ENCODE results near the gene CIAO2B.
"Not testable (repeated sequence)": the region's sequence is repeated elsewhere in the genome, so short reads cannot be mapped to it uniquely, and the experiment has no call there.

CIAO2B gene

DNA sequence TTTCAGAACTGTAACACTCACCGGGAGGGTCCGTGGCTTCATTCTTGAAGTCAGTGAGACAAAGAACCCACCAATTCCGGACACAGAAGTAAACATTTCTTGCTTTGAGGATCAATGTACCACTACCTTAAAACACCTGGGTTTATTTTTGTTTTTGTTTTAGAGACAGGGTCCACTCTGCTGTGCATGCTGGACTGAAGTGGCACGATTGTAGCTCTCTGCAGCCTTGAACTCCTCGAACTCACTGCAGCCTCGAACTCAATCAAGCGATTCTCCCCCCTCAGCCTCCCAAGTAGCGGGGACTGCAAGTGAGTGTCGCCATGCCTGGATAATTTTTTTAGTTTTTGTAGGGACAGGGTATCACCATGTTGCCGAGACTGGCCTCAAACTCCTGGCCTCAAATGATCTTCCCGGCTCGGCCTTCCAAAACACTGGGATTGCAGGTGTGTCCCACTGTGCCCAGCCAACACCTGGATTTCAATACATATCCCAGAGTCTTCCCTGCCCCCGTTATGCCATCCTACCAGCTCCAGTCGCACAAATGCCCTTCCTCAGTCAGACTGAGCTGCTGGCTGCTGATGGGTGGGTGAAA is 41.2 kb upstream of the CIAO2B start:
- ChIA-PET POLR2A (ENCODE audit: low non-redundant PET) (no interaction called here), CTCF (interaction anchor here (0.6 to 2.8 kb wide), 5 partner anchors 19 to 539 kb away, joined by 3 to 10 read pairs (median 4); no protein-coding TSS in a partner anchor)
- no peak overlapping the region; the same call in 1 of the 2 replicates for H3K27ac ChIP-seq
- TF ChIP-seq CTCF (conservative IDR thresholded peaks at IDR 0.05; ENCODE audit: low read depth), result no peak
- DNase-seq (ENCODE audit: low spot score), result no peak

GRCh38 chr16:66974932-66975246 is 40.7 kb upstream of the CIAO2B start:
- CTCF ChIA-PET, result interaction anchor here (0.7 kb wide), 1 partner anchor 540 kb away, joined by 3 read pairs; no protein-coding TSS in a partner anchor
- POLR2A ChIA-PET (ENCODE audit: low non-redundant PET); H3K27ac ChIP-seq; DNase-seq (ENCODE audit: low spot score): not testable (repeated sequence)

DNA sequence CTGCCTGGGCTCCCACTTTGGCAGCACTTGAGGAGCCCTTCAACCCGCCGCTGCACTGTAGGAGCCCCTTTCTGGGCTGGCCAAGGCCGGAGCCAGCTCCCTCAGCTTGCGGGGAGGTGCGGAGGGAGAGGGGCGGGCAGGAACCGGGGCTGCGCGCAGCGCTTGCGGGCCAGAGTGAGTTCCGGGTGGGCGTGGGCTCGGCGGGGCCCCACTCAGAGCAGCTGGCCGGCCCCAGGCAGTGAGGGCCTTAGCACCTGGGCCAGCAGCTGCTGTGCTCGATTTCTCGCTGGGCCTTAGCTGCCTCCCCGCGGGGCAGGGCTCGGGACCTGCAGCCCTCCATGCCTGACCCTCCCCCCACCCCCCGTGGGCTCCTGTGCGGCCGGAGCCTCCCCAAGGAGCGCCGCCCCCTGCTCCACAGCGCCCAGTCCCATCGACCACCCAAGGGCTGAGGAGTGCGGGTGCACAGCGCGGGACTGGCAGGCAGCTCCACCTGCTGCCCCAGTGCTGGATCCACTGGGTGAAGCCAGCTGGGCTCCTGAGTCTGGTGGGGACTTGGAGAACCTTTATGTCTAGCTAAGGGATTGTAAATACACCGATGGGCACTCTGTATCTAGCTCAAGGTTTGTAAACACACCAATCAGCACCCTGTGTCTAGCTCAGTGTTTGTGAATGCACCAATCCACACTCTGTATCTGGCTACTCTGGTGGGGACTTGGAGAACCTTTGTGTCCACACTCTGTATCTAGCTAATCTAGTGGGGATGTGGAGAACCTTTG is 40.1 kb upstream of the CIAO2B start:
- DNase-seq (ENCODE audit: low spot score); H3K27ac ChIP-seq; POLR2A ChIA-PET (ENCODE audit: low non-redundant PET): not testable (repeated sequence)
- CTCF ChIA-PET, result interaction anchor here (0.7 to 2.7 kb wide), 3 partner anchors 80 to 540 kb away, joined by 3 to 11 read pairs (median 3); no protein-coding TSS in a partner anchor

GRCh38 chr16:66973716-66974115 is 39.5 kb upstream of the CIAO2B start:
- H3K27ac ChIP-seq, result no peak overlapping the region
- no peak for DNase-seq (ENCODE audit: low spot score)
- no peak for TF ChIP-seq CTCF (conservative IDR thresholded peaks at IDR 0.05; ENCODE audit: low read depth)
- ChIA-PET POLR2A (ENCODE audit: low non-redundant PET) (no interaction called here), CTCF (interaction anchor here (0.7 to 2.7 kb wide), 3 partner anchors 81 to 182 kb away, joined by 3 to 11 read pairs (median 3); no protein-coding TSS in a partner anchor)

DNA sequence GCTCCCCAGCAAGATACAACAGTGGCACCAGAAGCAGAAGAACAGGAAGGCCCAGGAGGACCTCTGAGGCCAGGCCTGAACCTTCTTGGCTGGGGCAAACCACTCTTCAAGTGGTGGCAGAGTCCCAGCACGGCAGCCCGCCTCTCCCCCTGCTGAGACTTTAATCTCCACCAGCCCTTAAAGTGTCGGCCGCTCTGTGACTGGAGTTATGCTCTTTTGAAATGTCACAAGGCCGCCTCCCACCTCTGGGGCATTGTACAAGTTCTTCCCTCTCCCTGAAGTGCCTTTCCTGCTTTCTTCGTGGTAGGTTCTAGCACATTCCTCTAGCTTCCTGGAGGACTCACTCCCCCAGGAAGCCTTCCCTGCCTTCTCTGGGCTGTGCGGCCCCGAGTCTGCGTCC is 38.8 kb upstream of the CIAO2B start:
- ChIA-PET POLR2A (ENCODE audit: low non-redundant PET) (no interaction called here), CTCF (interaction anchor here (0.7 to 2.7 kb wide), 2 partner anchors 126 to 182 kb away, joined by 3 to 11 read pairs; no protein-coding TSS in a partner anchor)
- TF ChIP-seq CTCF (conservative IDR thresholded peaks at IDR 0.05; ENCODE audit: low read depth), result no peak
- DNase-seq (ENCODE audit: low spot score), result no peak
- H3K27ac ChIP-seq, result no peak overlapping the region

- POLR2A ChIA-PET (ENCODE audit: low non-redundant PET), result interaction anchor here (0.6 kb wide), 1 partner anchor 188 kb away, joined by 3 read pairs; the partner anchor contains the start of genes FBXL8 and TRADD
- no peak for TF ChIP-seq CTCF (conservative IDR thresholded peaks at IDR 0.05; ENCODE audit: low read depth)
- DNase-seq (ENCODE audit: low spot score), result peak; percentile 49
- no peak overlapping the region; the same call in 1 of the 2 replicates for H3K27ac ChIP-seq
- CTCF ChIA-PET, result interaction anchor here (0.6 to 0.9 kb wide), 2 partner anchors 76 to 136 kb away, joined by 3 read pairs; no protein-coding TSS in a partner anchor
Measured at GRCh38 chr16:66970775-66971720, 36.8 kb upstream of the CIAO2B start.

- H3K27ac ChIP-seq, result no peak overlapping the region
- CTCF ChIA-PET, result no interaction called here
- POLR2A ChIA-PET (ENCODE audit: low non-redundant PET), result no interaction called here
- no peak for DNase-seq (ENCODE audit: low spot score)
- no peak for TF ChIP-seq CTCF (conservative IDR thresholded peaks at IDR 0.05; ENCODE audit: low read depth)
Measured at GRCh38 chr16:66968847-66969246, 34.6 kb upstream of the CIAO2B start.

All from RWPE1 (cell line).